ENCODE data around the gene PANK1. TPM values are rescaled to one million over a fixed set of nuclear protein-coding genes. Genes with fewer than 3 reads are reported as not detected.

The PANK1 gene
- total RNA-seq (2014; rRNA removed; shearing (Covaris generic)): 9.6 and 12.1 TPM in 2 replicates
- total RNA-seq (2022): 15.1 and 16.1 TPM in 2 replicates
- percentile 70 among the genes with signal in this experiment for Bru-seq, nascent RNA
- percentile 62 among the genes with signal in this experiment for BruChase-seq, experiment 1, labeled RNA remaining after a 6-hour chase
- BruChase-seq, experiment 2, labeled RNA remaining after a 2-hour chase: percentile 68 among the genes with signal in this experiment
- long read RNA-seq, full-length matches to known transcripts: 21 of 44 reads
- long read RNA-seq, partial matches to known transcripts: 9 of 44 reads
- long read RNA-seq, other reads (novel, unspliced or antisense): 14 of 44 reads

GRCh38 chr10:89644967-89645741 is at the start of gene PANK1:
Gene PANK1, minus strand, starts transcription at chr10:89645242. Its CDS starts 351 bp downstream, at chr10:89644891.
- no peak for TF ChIP-seq CTCF (conservative IDR thresholded peaks at IDR 0.05; ENCODE audit: low read length)
- TF ChIP-seq EZH2phosphoT487 (IDR thresholded peaks at IDR 0.05; ENCODE audit: borderline replicate concordance, low read depth, low read length): no peak
- Histone ChIP-seq H3K27ac (ENCODE audit: low read depth, low read length, poor library complexity, severe bottlenecking) (peak within 1 kb of the TSS; percentile 71), H3K9me3 (ENCODE audit: low read length) (no peaks in the 10 kb centered on the region), H2AFZ (ENCODE audit: low read length) (peak within 1 kb of the TSS; percentile 91), H3K36me3 (ENCODE audit: insufficient read depth, low read length) (no peaks in the 10 kb centered on the region; the same call in 1 of the 2 replicates), H3K79me2 (ENCODE audit: insufficient read depth, low read depth, low read length) (peaks cover 32% of the 10 kb centered on the region), H3K4me2 (ENCODE audit: low read length) (peak within 1 kb of the TSS; percentile 87), H4K20me1 (ENCODE audit: insufficient read depth, low read length) (peaks cover 8% of the 10 kb centered on the region; the same call in 1 of the 2 replicates), H3K4me1 (ENCODE audit: insufficient read depth, low read length, poor library complexity, severe bottlenecking) (peaks cover 32% of the 10 kb centered on the region), H3K4me3 (ENCODE audit: low read depth, low read length, poor library complexity, severe bottlenecking) (peak within 1 kb of the TSS; percentile 78), H3K9me2 (ENCODE audit: insufficient read depth, low read length) (no peaks in the 10 kb centered on the region)
- intact Hi-C loops (cut with micrococcal nuclease; ENCODE audit: unreplicated experiment): loop anchor here (1.0 to 10.0 kb wide), 4 partner anchors 56 to 653 kb away; partner anchors contain the start of genes FAS, KIF20B and LIPA
- peak; percentile 76 for DNase-seq (ENCODE audit: low spot score)
- ChIA-PET POLR2A (interaction anchor here (1.7 to 2.6 kb wide), 2 partner anchors 56 kb away, joined by 9 to 22 read pairs; partner anchors contain the start of gene KIF20B), CTCF (ENCODE audit: unreplicated experiment) (no interaction called here)
- BruUV-seq (replicated peaks): no TSS peak

GRCh38 chr10:89693176-89693575 is 48.1 kb upstream of the PANK1 start:
- TF ChIP-seq CTCF (conservative IDR thresholded peaks at IDR 0.05; ENCODE audit: low read length) (no peak), EZH2phosphoT487 (IDR thresholded peaks at IDR 0.05; ENCODE audit: borderline replicate concordance, low read depth, low read length) (no peak)
- intact Hi-C loops (cut with micrococcal nuclease; ENCODE audit: unreplicated experiment): no loop called here
- no peaks in the 10 kb centered on the region for H3K9me2 ChIP-seq (ENCODE audit: insufficient read depth, low read length)
- ChIA-PET POLR2A (interaction anchor here (1.3 to 1.4 kb wide), 2 partner anchors 8 to 39 kb away, joined by 3 read pairs; partner anchors contain the start of gene KIF20B), CTCF (ENCODE audit: unreplicated experiment) (no interaction called here)
- H3K4me2 ChIP-seq (ENCODE audit: low read length): no peak overlapping the region
- no peaks in the 10 kb centered on the region for H3K4me1 ChIP-seq (ENCODE audit: insufficient read depth, low read length, poor library complexity, severe bottlenecking)
- no peaks in the 10 kb centered on the region for H3K9me3 ChIP-seq (ENCODE audit: low read length)
- H3K4me3 ChIP-seq (ENCODE audit: low read depth, low read length, poor library complexity, severe bottlenecking): no peak overlapping the region
- H3K27ac ChIP-seq (ENCODE audit: low read depth, low read length, poor library complexity, severe bottlenecking): no peak overlapping the region
- no peaks in the 10 kb centered on the region for H3K79me2 ChIP-seq (ENCODE audit: insufficient read depth, low read depth, low read length)
- H3K36me3 ChIP-seq (ENCODE audit: insufficient read depth, low read length): no peaks in the 10 kb centered on the region
- no TSS peak for BruUV-seq (replicated peaks)
- DNase-seq (ENCODE audit: low spot score): no peak
- H4K20me1 ChIP-seq (ENCODE audit: insufficient read depth, low read length): no peaks in the 10 kb centered on the region
- no peak overlapping the region for H2AFZ ChIP-seq (ENCODE audit: low read length)
